MM.1S (cell line): Measurements from ENCODE around the gene DHCR7.

Source experiments
- CTCF ChIP-seq: fragments of 300-600 bp; sonication (generic); IDR thresholded peaks from 2 replicates; pipeline ENCODE4 v1.5.1; 2016; ENCODE audit warnings: antibody characterized with exemption, low read length, mixed read lengths
- EZH2 ChIP-seq: fragments of 300-600 bp; sonication (generic); optimal IDR thresholded peaks from 2 replicates; pipeline ENCODE3; 2017; ENCODE audit warnings: low read depth, mild to moderate bottlenecking, antibody characterized with exemption, low read length, mixed read lengths
- EZH2phosphoT487 ChIP-seq: fragments of 300-600 bp; sonication (generic); IDR thresholded peaks from 2 replicates; pipeline ENCODE4 v1.6.1; 2018; ENCODE audit warnings: antibody characterized with exemption, low read length

GRCh38 chr11:71442123-71442522, 6.1 kb downstream of the DHCR7 start:
- TF ChIP-seq CTCF (no peak), EZH2 (no peak), EZH2phosphoT487 (no peak)
